MM.1S (cell line): ENCODE results near the gene ABL2.

Source experiments
- DNase-seq: peaks from one replicate; pipeline ENCODE4 v3.0.0-alpha.2; 2015
- H2AFZ ChIP-seq: fragments of 300-600 bp; sonication (generic); 2 replicates; pipeline ENCODE4 v1.6.0; 2016; ENCODE audit warnings: antibody characterized with exemption, low read length
- H3F3A ChIP-seq: fragments of 300-600 bp; sonication (generic); 2 replicates; pipeline ENCODE4 v1.6.1; 2016; ENCODE audit warnings: mild to moderate bottlenecking, antibody characterized with exemption, low read length, moderate library complexity, mixed read lengths; ENCODE audit not compliant: insufficient read depth
- H3K27ac ChIP-seq: fragments of 300-600 bp; sonication (generic); 2 replicates; pipeline ENCODE4 v1.5.1; 2016; ENCODE audit warnings: mild to moderate bottlenecking, low read length
- H3K27me3 ChIP-seq: fragments of 300-600 bp; sonication (generic); replicated peaks from 2 replicates; pipeline ENCODE4 v1.6.0; 2016; ENCODE audit warnings: low read length; ENCODE audit not compliant: insufficient read depth
- H3K36me3 ChIP-seq: fragments of 300-600 bp; sonication (generic); replicated peaks from 2 replicates; pipeline ENCODE4 v1.6.1; 2016; ENCODE audit warnings: mild to moderate bottlenecking, low read length, mixed read lengths; ENCODE audit not compliant: insufficient read depth
- H3K4me1 ChIP-seq: fragments of 300-600 bp; sonication (generic); 2 replicates; pipeline ENCODE4 v1.6.1; 2016; ENCODE audit warnings: low read length, mixed read lengths
- H3K4me2 ChIP-seq: fragments of 300-600 bp; sonication (generic); 2 replicates; pipeline ENCODE4 v1.6.0; 2016; ENCODE audit warnings: low read depth, low read length
- H3K4me3 ChIP-seq: fragments of 300-600 bp; sonication (generic); 2 replicates; pipeline ENCODE4 v1.5.1; 2016; ENCODE audit warnings: low read length, mixed read lengths
- H3K79me2 ChIP-seq: fragments of 300-600 bp; sonication (generic); 2 replicates; pipeline ENCODE4 v1.6.1; 2016; ENCODE audit warnings: mixed run types, low read length, mixed read lengths
- H3K9ac ChIP-seq: fragments of 300-600 bp; sonication (generic); 2 replicates; pipeline ENCODE4 v1.6.1; 2016; ENCODE audit warnings: low read length, mixed read lengths
- H3K9me2 ChIP-seq: fragments of 300-600 bp; sonication (generic); replicated peaks from 2 replicates; pipeline ENCODE4 v1.6.1; 2016; ENCODE audit warnings: mild to moderate bottlenecking, low read length, mixed read lengths; ENCODE audit not compliant: insufficient read depth
- H3K9me3 ChIP-seq: fragments of 300-600 bp; sonication (generic); replicated peaks from 2 replicates; pipeline ENCODE4 v1.6.1; 2016; ENCODE audit warnings: mild to moderate bottlenecking, low read length, mixed read lengths; ENCODE audit not compliant: insufficient read depth
- H4K20me1 ChIP-seq: fragments of 300-600 bp; sonication (generic); 2 replicates; pipeline ENCODE4 v1.6.1; 2016; ENCODE audit warnings: mild to moderate bottlenecking, low read length, moderate library complexity, mixed read lengths; ENCODE audit not compliant: insufficient read depth
- EZH2 ChIP-seq: fragments of 300-600 bp; sonication (generic); optimal IDR thresholded peaks from 2 replicates; pipeline ENCODE3; 2017; ENCODE audit warnings: low read depth, mild to moderate bottlenecking, antibody characterized with exemption, low read length, mixed read lengths
- EZH2phosphoT487 ChIP-seq: fragments of 300-600 bp; sonication (generic); IDR thresholded peaks from 2 replicates; pipeline ENCODE4 v1.6.1; 2018; ENCODE audit warnings: antibody characterized with exemption, low read length
- TF ChIP-seq, protein P1 (sequence below): fragments of 300-600 bp; sonication (generic); IDR thresholded peaks from 2 replicates; pipeline ENCODE4 v1.5.1; 2016; ENCODE audit warnings: antibody characterized with exemption, low read length, mixed read lengths

The ABL2 gene

DNA sequence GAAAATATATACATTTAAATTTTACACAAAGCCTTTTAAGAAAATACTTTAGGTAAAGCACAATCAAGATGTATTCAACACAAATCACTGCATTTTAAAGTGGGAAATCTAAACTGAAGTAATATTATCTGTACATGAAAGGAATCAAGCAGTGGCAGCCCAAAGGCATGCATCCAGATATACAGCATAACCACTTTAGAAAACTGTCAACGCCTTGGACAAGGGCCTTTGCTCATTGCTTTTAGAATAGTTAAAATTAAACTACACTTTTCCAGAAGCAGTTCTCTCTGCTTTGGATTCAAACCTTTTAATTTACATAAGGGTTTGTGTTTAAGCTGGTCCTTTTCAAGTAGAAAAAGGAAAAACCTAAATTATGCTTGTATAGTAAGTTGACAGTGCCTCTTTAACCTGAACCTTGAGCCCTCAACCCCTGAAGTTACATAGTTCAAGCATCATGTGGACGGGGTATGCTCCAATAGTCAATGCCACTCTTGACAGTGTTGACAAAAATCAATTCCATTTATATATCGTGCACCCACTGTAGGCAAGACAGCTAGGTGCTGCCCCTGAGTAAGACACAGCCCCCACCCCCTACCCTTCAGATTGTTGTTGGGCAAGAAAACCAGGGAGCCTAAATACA, 124.7 kb downstream of the ABL2 start:
- Histone ChIP-seq H3K79me2 (no peaks in the 10 kb centered on the region), H3K9me2 (no peaks in the 10 kb centered on the region), H3K4me2 (no peak overlapping the region), H3K9me3 (no peaks in the 10 kb centered on the region), H3K4me3 (no peak overlapping the region), H2AFZ (no peak overlapping the region), H3K4me1 (no peaks in the 10 kb centered on the region), H3K27me3 (no peaks in the 10 kb centered on the region), H3K36me3 (no peaks in the 10 kb centered on the region), H3F3A (no peaks in the 10 kb centered on the region), H4K20me1 (no peaks in the 10 kb centered on the region), H3K9ac (no peak overlapping the region), H3K27ac (no peak overlapping the region)
- no peak for TF ChIP-seq EZH2
- TF ChIP-seq, protein P1, sequence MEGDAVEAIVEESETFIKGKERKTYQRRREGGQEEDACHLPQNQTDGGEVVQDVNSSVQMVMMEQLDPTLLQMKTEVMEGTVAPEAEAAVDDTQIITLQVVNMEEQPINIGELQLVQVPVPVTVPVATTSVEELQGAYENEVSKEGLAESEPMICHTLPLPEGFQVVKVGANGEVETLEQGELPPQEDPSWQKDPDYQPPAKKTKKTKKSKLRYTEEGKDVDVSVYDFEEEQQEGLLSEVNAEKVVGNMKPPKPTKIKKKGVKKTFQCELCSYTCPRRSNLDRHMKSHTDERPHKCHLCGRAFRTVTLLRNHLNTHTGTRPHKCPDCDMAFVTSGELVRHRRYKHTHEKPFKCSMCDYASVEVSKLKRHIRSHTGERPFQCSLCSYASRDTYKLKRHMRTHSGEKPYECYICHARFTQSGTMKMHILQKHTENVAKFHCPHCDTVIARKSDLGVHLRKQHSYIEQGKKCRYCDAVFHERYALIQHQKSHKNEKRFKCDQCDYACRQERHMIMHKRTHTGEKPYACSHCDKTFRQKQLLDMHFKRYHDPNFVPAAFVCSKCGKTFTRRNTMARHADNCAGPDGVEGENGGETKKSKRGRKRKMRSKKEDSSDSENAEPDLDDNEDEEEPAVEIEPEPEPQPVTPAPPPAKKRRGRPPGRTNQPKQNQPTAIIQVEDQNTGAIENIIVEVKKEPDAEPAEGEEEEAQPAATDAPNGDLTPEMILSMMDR: no peak
- TF ChIP-seq EZH2phosphoT487: no peak
- DNase-seq: no peak

DNA sequence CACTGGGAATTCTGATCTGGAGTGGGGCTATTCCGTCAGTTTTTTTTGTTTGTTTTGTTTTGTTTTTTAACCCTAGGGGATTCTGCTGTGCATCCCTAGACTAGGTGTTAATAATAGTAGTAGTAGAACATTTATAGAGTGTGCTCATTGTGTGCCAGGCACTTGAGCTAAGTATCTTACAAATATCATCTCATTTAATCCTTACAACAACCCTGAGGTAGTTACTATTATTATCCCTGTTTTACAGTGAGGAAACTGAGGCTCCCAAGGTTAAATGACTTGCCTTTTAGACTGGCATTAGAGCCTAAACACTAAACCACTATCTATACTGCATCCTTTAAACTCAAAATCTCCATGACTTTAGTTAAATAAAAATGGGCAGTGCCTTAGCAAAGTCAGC, 125.5 kb downstream of the ABL2 start:
- H3F3A ChIP-seq: no peaks in the 10 kb centered on the region
- no peak overlapping the region for H3K27ac ChIP-seq
- TF ChIP-seq, protein P1: no peak
- no peak for TF ChIP-seq EZH2
- no peak for TF ChIP-seq EZH2phosphoT487
- no peaks in the 10 kb centered on the region for H3K79me2 ChIP-seq
- no peak overlapping the region for H3K4me3 ChIP-seq
- no peaks in the 10 kb centered on the region for H3K27me3 ChIP-seq
- H3K4me2 ChIP-seq: no peak overlapping the region
- no peaks in the 10 kb centered on the region for H3K9me3 ChIP-seq
- H3K9me2 ChIP-seq: no peaks in the 10 kb centered on the region
- no peaks in the 10 kb centered on the region for H3K36me3 ChIP-seq
- no peak overlapping the region for H2AFZ ChIP-seq
- H3K4me1 ChIP-seq: no peaks in the 10 kb centered on the region
- DNase-seq: no peak
- no peaks in the 10 kb centered on the region for H4K20me1 ChIP-seq
- H3K9ac ChIP-seq: no peak overlapping the region

DNA sequence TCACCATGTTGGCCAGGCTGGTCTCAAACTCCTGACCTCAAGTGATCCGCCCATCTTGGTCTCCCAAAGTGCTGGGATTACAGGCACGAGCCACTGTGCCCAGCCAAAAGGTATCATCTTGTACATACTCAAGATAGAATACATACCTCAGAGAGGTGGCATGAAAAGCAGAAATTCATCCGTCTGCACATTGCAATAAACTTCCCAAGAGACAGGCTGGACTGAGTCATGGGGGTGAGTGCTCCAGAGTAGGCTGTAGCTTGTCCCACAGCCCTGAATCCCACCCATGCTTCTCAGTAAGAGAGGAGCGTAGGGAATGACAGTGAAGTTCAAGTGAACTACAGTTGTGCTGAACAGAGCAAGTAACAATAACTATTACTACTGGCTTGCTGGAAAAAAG, 127.9 kb downstream of the ABL2 start:
- no peaks in the 10 kb centered on the region for H3K36me3 ChIP-seq
- TF ChIP-seq, protein P1: no peak
- TF ChIP-seq EZH2 (no peak), EZH2phosphoT487 (no peak)
- peaks cover 2% of the 10 kb centered on the region for H3F3A ChIP-seq

More for the DNA sequence above, 127.9 kb downstream of the ABL2 start:
- no peaks in the 10 kb centered on the region for H4K20me1 ChIP-seq
- H3K9me2 ChIP-seq: no peaks in the 10 kb centered on the region
- H3K27ac ChIP-seq: no peak overlapping the region
- H3K4me2 ChIP-seq: no peak overlapping the region
- no peak for DNase-seq
- no peaks in the 10 kb centered on the region for H3K79me2 ChIP-seq
- no peak overlapping the region for H2AFZ ChIP-seq
- H3K4me1 ChIP-seq: no peaks in the 10 kb centered on the region
- no peaks in the 10 kb centered on the region for H3K27me3 ChIP-seq
- H3K4me3 ChIP-seq: no peak overlapping the region
- no peak overlapping the region for H3K9ac ChIP-seq
- no peaks in the 10 kb centered on the region for H3K9me3 ChIP-seq
